Measurements from ENCODE around the gene LIG4.

LIG4 gene

DNA sequence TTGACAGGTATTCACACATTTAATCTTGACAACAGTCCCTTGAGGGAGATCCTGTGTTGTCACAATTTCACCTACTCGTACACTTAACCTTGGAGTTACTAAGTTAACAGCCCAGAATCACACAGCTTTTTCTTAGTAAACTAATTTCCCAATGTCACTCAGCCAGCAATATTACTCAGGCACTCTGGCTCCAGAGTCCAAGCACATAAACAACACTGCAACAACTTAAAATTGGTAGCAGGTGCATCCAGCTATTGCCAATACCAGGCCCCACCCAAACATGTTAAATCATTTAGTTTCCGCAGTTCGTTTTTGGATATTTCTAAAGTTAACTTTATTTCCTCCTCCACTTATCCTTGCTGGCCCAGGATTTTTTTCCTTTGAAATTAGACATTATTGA is 32.7 kb downstream of the LIG4 start:
- TF ChIP-seq, protein P1, sequence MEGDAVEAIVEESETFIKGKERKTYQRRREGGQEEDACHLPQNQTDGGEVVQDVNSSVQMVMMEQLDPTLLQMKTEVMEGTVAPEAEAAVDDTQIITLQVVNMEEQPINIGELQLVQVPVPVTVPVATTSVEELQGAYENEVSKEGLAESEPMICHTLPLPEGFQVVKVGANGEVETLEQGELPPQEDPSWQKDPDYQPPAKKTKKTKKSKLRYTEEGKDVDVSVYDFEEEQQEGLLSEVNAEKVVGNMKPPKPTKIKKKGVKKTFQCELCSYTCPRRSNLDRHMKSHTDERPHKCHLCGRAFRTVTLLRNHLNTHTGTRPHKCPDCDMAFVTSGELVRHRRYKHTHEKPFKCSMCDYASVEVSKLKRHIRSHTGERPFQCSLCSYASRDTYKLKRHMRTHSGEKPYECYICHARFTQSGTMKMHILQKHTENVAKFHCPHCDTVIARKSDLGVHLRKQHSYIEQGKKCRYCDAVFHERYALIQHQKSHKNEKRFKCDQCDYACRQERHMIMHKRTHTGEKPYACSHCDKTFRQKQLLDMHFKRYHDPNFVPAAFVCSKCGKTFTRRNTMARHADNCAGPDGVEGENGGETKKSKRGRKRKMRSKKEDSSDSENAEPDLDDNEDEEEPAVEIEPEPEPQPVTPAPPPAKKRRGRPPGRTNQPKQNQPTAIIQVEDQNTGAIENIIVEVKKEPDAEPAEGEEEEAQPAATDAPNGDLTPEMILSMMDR (IDR thresholded peaks at IDR 0.05; ENCODE audit: insufficient read depth, low read length, poor library complexity, severe bottlenecking): no peak
- TF ChIP-seq EZH2phosphoT487 (conservative IDR thresholded peaks at IDR 0.05; ENCODE audit: low read length): no peak
- Histone ChIP-seq H3K9me2 (replicated peaks; ENCODE audit: insufficient read depth, low read length) (no peaks in the 10 kb centered on the region), H3K27ac (ENCODE audit: low read depth, low read length) (no peak overlapping the region), H2AFZ (ENCODE audit: low read depth, low read length, severe bottlenecking) (no peak overlapping the region), H3K4me2 (ENCODE audit: low read depth, low read length, poor library complexity, severe bottlenecking) (no peak overlapping the region), H3F3A (ENCODE audit: insufficient read depth) (no peaks in the 10 kb centered on the region), H4K20me1 (ENCODE audit: low read depth, low read length) (no peaks in the 10 kb centered on the region), H3K79me2 (ENCODE audit: insufficient read depth, low read length) (no peaks in the 10 kb centered on the region), H3K36me3 (ENCODE audit: low read length) (no peaks in the 10 kb centered on the region), H3K9me3 (ENCODE audit: insufficient read depth, low read length) (no peaks in the 10 kb centered on the region), H3K9ac (ENCODE audit: low read length) (no peak overlapping the region), H3K4me3 (ENCODE audit: insufficient read depth, low read length, poor library complexity, severe bottlenecking) (no peak overlapping the region), H3K27me3 (ENCODE audit: low read length) (no peaks in the 10 kb centered on the region)

DNA sequence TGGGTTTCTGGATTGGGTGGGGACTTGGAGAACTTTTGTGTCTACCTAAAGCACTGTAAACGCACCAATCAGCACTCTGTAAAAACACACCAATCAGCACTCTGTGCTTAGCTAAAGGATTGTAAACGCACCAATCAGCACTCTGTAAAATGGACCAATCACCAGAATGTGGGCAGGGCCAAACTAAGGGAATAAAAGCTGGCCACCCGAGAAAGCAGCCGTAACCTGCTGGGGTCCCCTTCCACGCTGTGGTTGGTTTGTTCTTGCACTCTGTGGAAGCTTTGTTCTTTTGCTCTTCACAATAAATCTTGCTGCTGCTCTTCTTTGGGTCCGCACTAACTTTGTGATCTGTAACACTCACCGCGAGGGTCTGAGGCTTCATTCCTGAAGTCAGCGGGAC is 37.3 kb downstream of the LIG4 start:
- Histone ChIP-seq H4K20me1 (ENCODE audit: low read depth, low read length) (no peaks in the 10 kb centered on the region), H3F3A (ENCODE audit: insufficient read depth) (no peaks in the 10 kb centered on the region), H3K4me3 (ENCODE audit: insufficient read depth, low read length, poor library complexity, severe bottlenecking) (no peak overlapping the region), H3K36me3 (ENCODE audit: low read length) (no peaks in the 10 kb centered on the region), H3K9me2 (replicated peaks; ENCODE audit: insufficient read depth, low read length) (no peaks in the 10 kb centered on the region), H3K27ac (ENCODE audit: low read depth, low read length) (no peak overlapping the region), H2AFZ (ENCODE audit: low read depth, low read length, severe bottlenecking) (no peak overlapping the region), H3K9me3 (ENCODE audit: insufficient read depth, low read length) (no peaks in the 10 kb centered on the region), H3K4me2 (ENCODE audit: low read depth, low read length, poor library complexity, severe bottlenecking) (no peak overlapping the region), H3K79me2 (ENCODE audit: insufficient read depth, low read length) (no peaks in the 10 kb centered on the region), H3K27me3 (ENCODE audit: low read length) (no peaks in the 10 kb centered on the region), H3K9ac (ENCODE audit: low read length) (no peak overlapping the region)
- TF ChIP-seq, protein P1 (IDR thresholded peaks at IDR 0.05; ENCODE audit: insufficient read depth, low read length, poor library complexity, severe bottlenecking): no peak
- no peak for TF ChIP-seq EZH2phosphoT487 (conservative IDR thresholded peaks at IDR 0.05; ENCODE audit: low read length)

DNA sequence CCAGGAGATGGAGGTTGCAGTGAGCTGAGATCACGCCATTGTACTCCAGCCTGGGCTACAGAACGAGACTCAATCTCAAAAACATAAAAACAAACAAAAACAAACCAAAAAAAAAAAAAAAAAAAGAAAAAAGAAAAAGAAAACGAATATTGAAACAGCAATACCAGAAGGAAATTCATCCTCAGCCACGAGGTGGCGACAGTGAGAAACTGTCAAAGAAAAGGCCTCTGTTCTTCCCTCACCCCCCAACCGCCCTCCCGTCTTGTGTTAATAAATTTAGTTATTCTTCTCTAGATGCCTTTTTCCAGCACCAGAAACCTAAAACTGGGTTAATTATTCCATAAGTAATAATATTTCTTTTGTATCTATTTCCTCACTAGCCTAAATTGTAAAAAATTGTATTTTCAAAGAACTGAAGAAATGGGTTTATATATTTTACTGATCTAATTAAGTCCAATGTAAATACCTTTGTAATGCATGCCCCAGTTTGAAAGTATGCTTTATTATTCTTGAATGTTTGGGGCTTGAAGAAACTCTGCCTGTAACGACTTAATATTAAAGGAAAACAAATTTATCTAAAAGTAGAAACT is 38.6 kb downstream of the LIG4 start:
- Histone ChIP-seq H3K27me3 (ENCODE audit: low read length) (no peaks in the 10 kb centered on the region), H3K4me3 (ENCODE audit: insufficient read depth, low read length, poor library complexity, severe bottlenecking) (no peak overlapping the region), H3K4me2 (ENCODE audit: low read depth, low read length, poor library complexity, severe bottlenecking) (no peak overlapping the region), H3K36me3 (ENCODE audit: low read length) (no peaks in the 10 kb centered on the region), H3K27ac (ENCODE audit: low read depth, low read length) (no peak overlapping the region), H3F3A (ENCODE audit: insufficient read depth) (no peaks in the 10 kb centered on the region), H3K9ac (ENCODE audit: low read length) (no peak overlapping the region), H3K9me2 (replicated peaks; ENCODE audit: insufficient read depth, low read length) (no peaks in the 10 kb centered on the region), H3K9me3 (ENCODE audit: insufficient read depth, low read length) (no peaks in the 10 kb centered on the region), H4K20me1 (ENCODE audit: low read depth, low read length) (no peaks in the 10 kb centered on the region), H3K79me2 (ENCODE audit: insufficient read depth, low read length) (no peaks in the 10 kb centered on the region), H2AFZ (ENCODE audit: low read depth, low read length, severe bottlenecking) (no peak overlapping the region)
- no peak for TF ChIP-seq EZH2phosphoT487 (conservative IDR thresholded peaks at IDR 0.05; ENCODE audit: low read length)
- TF ChIP-seq, protein P1 (IDR thresholded peaks at IDR 0.05; ENCODE audit: insufficient read depth, low read length, poor library complexity, severe bottlenecking): peak; percentile 33
